ENCODE measurements around the gene USP36.

DNA sequence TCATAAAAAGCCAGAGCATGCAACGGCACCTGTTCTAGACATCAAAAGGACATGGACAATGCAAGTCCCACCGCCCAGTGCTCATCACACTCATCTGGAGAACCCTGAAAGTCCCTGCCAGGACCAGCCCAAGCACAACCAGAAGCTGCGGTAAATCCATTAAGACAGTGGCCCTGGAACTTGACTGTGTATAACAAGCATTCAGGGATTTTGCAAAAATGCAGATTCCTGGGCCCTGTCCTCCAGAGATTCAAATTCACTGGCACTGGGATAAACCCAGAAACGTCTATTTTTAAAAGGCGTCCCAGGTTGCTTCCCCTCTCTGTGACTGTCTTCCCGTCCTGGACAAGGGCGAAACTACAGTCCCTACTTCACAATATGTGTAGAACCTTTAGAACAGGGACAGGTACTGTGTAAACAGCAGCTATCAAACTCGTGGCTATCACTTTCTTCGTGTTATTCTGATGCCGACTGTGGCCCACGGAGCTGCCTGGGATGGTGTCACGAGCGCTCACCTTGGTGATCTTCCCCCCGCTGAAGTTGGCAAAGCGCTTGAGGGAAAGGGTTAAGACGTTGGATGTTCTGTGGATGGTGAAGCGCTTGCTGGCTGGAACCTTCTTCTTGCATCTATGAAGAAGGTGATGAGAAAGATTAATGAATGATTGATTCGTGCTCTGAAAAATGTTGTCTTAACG is 22.3 kb downstream of the USP36 start:
- TF ChIP-seq, protein P1, sequence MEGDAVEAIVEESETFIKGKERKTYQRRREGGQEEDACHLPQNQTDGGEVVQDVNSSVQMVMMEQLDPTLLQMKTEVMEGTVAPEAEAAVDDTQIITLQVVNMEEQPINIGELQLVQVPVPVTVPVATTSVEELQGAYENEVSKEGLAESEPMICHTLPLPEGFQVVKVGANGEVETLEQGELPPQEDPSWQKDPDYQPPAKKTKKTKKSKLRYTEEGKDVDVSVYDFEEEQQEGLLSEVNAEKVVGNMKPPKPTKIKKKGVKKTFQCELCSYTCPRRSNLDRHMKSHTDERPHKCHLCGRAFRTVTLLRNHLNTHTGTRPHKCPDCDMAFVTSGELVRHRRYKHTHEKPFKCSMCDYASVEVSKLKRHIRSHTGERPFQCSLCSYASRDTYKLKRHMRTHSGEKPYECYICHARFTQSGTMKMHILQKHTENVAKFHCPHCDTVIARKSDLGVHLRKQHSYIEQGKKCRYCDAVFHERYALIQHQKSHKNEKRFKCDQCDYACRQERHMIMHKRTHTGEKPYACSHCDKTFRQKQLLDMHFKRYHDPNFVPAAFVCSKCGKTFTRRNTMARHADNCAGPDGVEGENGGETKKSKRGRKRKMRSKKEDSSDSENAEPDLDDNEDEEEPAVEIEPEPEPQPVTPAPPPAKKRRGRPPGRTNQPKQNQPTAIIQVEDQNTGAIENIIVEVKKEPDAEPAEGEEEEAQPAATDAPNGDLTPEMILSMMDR (IDR thresholded peaks at IDR 0.05): no peak
- no peak for TF ChIP-seq POLR2A (IDR thresholded peaks at IDR 0.05)

Data from vagina (tissue), 2 donors.